Measurements from ENCODE around the gene CTBP2.
"Not testable (repeated sequence)": the region's sequence is repeated elsewhere in the genome, so short reads cannot be mapped to it uniquely, and the experiment has no call there.

Gene CTBP2

DNA sequence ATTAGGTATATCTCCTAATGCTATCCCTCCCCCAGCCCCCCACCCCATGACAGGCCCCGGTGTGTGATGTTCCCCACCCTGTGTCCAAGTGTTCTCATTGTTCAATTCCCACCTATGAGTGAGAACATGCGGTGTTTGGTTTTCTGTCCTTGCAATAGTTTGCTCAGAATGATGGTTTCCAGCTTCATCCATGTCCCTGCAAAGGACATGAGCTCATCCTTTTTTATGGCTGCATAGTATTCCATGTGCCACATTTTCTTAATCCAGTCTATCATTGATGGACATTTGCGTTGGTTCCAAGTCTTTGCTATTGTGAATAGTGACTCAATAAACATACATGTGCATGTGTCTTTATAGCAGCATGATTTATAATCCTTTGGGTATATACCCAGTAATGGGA lies 18.7 kb upstream of the CTBP2 start:
- DNase-seq = not testable (repeated sequence)

- DNase-seq = no peak
Measured at GRCh38 chr10:125177641-125178640, 17.6 kb upstream of the CTBP2 start.

DNA sequence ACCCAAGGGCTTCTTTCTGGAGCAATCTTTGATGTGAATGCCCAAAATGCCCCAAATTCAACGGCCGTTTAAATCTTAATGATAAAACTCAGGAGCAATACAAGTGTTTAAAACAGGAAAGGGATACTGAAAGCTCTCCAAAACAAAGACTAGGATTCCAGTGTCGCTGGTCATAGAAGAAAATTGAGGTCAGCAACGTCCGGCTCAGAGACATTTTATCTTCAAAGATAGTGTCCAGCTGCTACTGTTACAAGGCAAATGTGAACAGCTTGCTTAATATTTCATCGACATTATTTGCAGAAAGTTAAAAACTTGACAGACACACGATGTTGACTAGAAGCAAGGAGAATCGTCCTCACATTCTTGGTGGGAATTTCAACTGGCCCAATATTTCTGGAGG lies 15.4 kb upstream of the CTBP2 start:
- no peak for DNase-seq

GRCh38 chr10:125174360-125174759 lies 14.0 kb upstream of the CTBP2 start:
- no peak for DNase-seq

DNA sequence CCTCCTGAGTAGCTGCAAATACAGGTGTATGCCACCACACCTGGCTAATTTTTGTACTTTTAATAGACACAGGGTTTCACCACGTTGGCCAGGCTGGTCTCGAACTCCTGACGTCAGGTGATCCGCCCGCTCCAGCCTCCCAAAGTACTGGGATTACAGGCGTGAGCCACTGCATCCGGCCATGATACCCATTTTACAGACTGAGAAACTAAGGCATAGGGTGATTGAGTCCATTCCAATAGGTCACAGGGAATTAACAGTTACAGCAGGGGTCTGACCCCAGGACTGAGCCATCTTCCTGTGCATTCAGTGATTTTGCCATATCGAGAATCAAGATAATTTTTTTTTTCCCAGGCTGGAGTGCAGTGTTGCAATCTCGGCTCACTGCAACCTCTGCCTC lies 12.3 kb upstream of the CTBP2 start:
- no peak for DNase-seq

GRCh38 chr10:125171402-125172306 lies 11.3 kb upstream of the CTBP2 start:
- no peak for DNase-seq

- DNase-seq = no peak
Measured at GRCh38 chr10:125169915-125170314, 9.6 kb upstream of the CTBP2 start.

DNA sequence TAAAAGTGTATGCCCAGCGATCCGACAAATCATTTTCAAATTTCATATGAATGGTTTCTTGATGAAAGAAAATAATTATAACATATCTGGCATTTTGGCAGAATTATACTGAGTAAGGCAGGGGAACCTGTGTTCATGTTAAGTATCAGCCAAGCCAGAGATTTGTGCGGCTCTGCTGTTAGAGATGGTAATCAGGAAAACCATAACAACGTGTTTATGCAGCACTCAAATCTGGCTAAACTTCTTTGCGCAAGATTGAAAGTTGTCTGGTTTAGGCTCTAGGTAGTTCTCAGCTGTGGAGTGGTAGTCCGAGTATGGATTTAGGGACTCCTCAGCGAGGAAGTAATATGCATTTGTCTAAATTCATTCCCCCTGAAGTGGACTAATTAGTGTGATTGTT lies 8.9 kb upstream of the CTBP2 start:
- DNase-seq = no peak

GRCh38 chr10:125166658-125167057 lies 6.3 kb upstream of the CTBP2 start:
- DNase-seq = no peak

GRCh38 chr10:125165584-125166573 lies 5.5 kb upstream of the CTBP2 start:
- DNase-seq = no peak

DNA sequence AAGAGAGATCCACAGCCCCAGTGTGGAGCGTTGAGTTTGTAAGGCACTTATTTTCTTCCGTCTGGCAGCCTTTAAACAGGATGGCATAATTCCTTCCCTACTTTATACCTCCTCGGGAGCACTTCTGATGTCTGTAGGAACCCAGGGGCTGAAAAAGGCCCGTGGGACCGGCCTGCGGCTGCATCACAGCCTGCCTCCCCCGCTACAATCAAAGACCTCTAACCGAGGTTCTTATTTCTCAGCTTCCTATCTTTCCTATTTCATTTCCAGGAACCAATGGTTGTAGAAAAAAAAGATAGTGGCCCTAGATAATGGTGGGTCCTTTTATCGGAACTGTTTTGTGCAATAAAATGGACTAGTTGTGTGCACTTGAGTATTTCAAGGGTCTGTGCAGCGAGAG lies 4.1 kb upstream of the CTBP2 start:
- no peak for DNase-seq

- no peak for DNase-seq
Measured at GRCh38 chr10:125163803-125164202, 3.4 kb upstream of the CTBP2 start.

DNA sequence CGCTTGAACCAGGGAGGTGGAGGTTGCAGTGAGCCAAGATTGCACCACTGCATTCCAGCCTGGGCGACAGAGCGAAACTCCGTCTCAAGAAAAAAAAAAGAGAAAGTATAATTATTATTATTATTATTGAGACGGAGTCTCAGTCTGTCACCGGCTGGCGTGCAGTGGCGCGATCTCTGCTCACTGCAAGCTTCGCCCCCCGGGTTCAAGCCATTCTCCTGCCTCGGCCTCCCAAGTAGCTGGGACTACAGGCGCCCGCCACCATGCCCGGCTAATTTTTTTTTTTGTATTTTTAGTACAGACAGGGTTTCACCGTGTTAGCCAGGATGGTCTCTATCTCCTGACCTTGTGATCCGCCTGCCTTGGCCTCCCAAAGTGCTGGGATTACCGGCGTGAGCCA lies 2.9 kb upstream of the CTBP2 start:
- DNase-seq = not testable (repeated sequence)

GRCh38 chr10:125162120-125162931 lies 2.0 kb upstream of the CTBP2 start:
- DNase-seq = no peak

GRCh38 chr10:125161707-125162119 lies 1.4 kb upstream of the CTBP2 start:
- no peak for DNase-seq

DNA sequence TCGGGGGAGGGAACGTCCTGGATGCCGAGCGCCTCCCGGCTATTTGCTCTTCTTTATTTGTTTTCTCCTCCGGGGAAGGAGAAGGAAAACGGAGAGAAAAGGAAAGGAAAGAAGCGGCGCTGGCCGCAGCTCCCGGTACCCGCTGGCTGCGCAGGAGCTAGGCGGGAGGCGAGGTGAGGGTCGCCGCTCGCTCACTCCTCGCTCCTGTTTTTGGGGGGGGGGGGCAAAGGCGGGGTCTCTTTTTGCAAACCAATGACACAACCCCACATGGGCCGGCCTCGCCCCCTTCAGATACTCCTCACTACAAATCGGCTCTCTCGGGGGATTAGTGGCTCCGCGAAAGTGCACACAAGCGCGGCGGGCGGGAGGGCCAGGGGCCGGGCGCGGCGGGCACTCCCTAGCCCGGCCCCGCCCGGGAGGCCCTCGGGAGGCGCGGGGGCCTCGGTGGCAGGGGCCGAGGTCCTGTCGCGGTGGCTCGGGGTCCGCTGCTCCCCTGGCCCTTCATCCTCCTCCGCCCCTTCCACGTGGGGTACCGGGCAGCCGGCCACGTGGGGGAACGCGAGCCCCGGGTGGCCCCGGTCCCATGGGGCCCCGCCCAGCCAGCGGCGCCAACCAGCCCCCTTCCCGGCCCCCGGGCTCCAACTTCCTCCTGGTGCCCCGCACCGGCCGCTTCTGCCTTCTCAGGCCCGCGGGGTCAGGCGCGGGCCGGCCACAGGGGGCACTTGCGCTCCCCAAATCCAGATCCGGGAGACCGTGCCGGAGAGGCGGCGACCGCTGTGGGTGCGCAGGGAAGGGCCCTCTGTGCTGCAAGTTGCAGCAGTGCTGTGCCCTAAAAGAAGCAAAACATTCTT lies 718 bp upstream of the CTBP2 start:
- DNase-seq = no peak

- DNase-seq = no peak
Measured at GRCh38 chr10:125159486-125159931, 854 bp downstream of the CTBP2 start.

DNA sequence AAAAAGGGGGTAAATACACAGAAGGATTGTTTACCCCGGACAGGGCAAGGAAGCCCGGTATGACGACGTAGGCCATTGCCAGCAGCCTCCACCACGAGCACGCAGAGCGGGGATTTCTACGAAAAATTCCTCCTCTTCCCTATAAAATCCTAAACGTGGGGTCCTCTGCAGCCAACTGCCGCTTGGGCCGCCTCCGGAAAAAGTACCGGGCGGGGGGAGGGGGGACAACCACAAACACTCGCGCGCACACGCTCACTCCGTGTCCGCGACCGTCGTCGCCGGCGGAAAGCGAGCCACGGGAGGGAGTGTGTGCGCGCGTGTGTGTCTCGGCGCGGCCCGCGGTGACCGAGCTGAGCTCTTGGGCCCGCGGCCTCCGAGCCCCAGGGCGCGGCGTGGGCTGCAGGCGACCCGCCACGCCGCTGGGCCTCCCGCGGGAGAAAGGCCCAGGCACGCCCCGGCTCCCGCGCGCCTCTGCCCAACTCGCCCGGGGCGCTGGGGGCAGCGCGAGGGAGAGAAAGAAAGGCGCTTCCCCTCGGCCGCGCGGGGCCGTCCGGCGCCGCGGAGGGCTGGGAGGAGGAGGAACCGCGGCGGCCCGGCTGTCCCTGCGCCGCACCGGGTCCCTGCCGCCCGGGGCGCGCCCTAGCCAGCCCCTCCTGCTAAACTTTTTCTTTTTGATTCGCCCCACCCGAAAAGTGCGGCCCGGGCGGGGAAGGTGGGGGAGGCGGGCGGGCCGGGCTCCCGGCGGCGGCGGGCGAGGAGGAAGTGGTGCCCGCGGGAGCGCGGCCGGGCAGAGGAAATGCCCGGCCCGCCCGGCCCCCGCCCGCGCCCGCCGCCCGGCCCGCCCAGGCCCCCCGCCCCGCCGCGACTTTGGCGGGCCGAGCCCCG lies 1.5 kb downstream of the CTBP2 start:
- DNase-seq = no peak

GRCh38 chr10:125158275-125158600 lies 2.1 kb downstream of the CTBP2 start:
- DNase-seq = no peak

All from activated CD4-positive, alpha-beta T cell treated with anti-CD3 and anti-CD28 coated beads for 1 hour (primary cell).